ENCODE measurements around the gene KIF1B.

DNA sequence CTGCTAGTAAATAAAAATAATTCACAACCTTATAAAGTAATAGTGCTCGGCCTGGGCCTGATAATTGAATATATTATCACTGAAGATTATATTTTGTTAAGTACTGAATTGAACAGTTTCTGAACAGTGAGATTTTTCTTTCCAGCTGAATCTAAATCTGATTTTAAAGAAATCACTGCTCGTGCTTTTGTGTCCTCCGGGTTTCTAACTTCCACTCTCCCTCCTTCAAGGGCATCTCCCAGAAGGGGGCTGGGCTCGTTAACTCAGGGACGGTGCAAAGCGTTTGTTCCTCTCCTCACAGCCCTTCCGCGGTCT lies 823 bp upstream of the KIF1B start:
- TF ChIP-seq, protein P1, sequence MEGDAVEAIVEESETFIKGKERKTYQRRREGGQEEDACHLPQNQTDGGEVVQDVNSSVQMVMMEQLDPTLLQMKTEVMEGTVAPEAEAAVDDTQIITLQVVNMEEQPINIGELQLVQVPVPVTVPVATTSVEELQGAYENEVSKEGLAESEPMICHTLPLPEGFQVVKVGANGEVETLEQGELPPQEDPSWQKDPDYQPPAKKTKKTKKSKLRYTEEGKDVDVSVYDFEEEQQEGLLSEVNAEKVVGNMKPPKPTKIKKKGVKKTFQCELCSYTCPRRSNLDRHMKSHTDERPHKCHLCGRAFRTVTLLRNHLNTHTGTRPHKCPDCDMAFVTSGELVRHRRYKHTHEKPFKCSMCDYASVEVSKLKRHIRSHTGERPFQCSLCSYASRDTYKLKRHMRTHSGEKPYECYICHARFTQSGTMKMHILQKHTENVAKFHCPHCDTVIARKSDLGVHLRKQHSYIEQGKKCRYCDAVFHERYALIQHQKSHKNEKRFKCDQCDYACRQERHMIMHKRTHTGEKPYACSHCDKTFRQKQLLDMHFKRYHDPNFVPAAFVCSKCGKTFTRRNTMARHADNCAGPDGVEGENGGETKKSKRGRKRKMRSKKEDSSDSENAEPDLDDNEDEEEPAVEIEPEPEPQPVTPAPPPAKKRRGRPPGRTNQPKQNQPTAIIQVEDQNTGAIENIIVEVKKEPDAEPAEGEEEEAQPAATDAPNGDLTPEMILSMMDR (IDR thresholded peaks at IDR 0.05): no peak
- TF ChIP-seq POLR2A (IDR thresholded peaks at IDR 0.05): no peak
